DMS53 treated with DMSO at 0.1 percent for 48 hours (cell line): ENCODE results near the gene PHC2.
A peak's percentile ranks its signal among the peaks of the same experiment; 100 is the strongest.

Source experiments
- DNase-seq: peaks from one replicate; lab custom pipeline; 2025; ENCODE audit not compliant: unreplicated experiment; lab: John Stamatoyannopoulos, UW

PHC2 gene

DNA sequence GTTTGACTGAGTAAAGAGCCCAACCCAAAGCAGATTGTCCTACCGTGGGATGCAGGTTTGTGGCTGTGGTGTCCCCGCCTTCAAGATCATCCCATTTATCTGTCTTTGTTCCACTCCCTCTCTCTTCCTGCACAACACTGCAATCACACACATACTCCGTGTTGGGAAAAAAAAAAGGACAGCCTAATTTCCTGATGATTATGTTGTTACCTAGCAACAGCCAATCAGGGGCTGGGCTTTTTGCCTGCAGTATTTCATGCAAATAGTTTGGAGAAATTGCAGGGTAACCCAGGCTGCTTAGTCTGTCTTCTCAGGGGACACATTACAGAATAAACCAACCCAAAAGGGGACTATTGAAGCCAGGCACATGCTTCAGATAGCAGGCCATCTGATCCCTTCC lies 38.3 kb downstream of the PHC2 start:
- DNase-seq: no peak

- no peak for DNase-seq
These were observed 38.7 kb downstream of the PHC2 start for GRCh38 chr1:33392206-33392605.

GRCh38 chr1:33391343-33392078 lies 39.4 kb downstream of the PHC2 start:
- DNase-seq: no peak

DNA sequence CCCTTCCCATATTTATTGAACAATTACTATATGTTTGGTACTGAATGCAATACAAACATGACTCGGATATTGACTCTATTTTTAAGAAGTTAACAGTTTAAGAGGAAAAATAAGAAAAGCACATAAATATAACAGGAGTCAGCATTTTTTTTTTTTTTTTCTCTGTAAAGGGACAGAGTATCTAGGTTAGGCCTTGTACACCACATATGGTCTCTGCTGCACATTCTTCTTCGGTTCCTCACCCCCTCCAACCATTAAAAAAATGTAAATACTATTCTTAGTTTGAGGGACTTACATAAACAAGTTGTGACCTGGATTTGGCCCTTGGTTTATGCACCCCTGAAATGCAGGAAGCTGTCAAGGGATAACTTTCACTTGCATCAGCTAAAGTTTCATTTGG lies 40.4 kb downstream of the PHC2 start:
- DNase-seq: no peak

DNA sequence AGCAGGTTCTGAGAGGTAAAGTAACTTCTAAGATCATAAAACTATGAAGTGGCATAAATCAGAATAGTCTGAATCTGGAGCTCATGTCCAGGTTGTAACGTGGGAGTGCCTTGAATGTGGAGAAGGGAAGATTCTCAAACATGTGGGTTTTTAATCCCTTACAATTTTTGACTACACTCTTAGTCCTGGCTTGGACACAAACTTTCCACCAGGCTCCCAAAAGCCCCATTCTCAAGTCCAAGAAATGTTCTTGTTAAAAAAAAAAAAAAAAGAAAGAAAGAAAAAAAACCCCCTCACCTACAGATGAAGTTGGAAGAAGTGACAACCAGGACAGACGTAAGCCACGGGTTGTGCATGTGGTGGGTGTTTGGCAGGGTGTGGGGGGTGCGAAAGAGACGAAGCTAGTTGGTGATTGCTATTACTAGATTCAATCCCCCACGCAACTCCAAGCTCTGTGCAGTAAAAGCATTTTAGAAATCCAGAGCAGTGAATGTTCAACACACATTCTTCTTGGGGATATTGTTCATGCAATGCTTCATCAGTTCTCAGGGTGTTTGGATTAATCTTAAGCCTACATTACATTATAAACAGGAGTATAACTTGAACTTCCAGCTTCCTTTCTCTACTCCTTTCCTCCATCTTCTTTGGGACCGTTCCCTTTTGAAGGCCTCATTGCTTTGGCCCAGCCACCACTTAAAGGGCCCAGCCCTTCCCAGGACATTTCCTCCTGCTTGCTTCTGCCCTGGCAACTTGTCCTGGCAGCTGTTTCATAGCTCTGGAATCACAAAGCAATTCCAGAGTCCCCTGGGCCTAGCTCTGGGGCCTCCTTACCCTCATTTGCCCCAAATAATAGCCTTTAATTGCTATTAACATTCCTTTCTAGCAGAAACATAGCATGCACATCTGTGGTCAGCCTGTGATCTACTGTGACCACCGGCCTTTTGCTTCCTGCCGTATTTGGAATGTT lies 41.8 kb downstream of the PHC2 start:
- DNase-seq: no peak

DNA sequence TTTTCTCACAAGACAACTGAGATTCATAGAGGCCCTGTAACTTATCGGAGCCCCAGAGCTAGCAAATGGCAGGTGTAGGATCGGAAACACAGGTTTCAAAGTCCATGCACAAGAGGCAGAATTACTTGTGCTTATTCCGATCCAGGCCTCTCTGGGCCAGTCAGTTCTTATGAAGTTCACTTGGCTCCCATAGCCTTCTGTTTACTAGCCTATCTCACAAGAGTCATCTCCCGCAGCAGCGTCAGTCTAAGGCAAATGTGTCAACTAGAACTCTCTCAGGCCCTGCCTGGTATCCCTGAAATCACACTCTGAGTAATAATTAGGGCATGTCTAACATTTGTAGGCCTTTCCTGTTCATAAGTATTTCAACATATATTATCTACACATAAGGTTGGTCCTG lies 43.3 kb downstream of the PHC2 start:
- DNase-seq: no peak

DNA sequence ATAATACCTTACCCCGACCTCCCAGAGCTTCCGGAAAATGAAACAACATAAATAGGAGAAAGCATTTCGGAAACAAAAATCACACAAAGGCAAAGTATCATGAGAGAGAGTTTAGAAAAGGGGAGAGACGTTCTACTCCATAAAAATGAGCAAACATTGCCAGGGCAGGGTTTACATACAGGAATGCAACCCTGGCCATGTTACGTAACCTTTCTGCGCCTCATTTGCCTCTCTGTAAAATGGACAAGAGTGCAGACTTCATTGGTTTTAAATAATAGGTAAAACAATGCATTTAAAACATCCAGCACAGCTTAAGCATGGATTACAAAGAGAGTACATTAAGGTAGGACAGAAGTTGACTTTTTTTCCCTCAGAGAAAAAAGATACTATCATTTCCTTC lies 45.6 kb downstream of the PHC2 start:
- DNase-seq: no peak

DNA sequence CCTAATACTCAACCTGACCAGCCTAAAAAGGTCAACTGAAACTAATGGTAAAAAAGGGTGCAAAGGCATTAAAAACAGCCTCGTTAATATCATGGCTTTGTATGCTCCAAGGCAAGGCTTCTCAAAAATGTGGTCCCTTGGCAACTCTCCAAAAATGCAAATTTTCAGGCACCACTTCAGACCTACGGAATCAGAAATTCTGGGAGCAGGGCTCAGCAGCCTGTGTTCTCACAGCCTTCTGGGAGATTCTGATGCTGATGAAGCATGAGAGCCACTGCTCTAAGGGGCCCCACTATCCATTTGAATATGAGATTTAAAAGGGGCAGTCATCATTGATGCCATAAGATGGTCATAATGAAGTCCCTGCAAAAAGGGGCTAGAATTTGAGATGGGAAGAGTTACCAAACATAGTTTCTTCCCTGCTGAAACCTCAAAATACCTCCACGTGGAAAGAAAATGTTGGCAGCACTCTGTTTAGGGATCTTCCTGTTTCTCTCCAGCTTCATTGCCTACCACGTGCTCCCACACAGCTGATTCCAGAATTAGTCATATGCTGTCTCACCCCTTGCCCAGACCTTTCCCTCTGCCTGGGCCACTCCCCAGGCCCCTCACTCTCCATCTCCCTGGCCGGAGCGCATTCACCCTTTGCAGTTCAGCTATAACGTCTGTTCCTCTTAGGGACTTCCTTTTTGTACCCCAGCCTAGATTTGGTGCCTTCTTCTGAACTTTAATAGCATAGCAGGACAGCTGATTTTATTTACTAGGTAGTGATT lies 46.7 kb downstream of the PHC2 start:
- no peak for DNase-seq

GRCh38 chr1:33383489-33383888 lies 47.4 kb downstream of the PHC2 start:
- no peak for DNase-seq

- DNase-seq: no peak
These were observed 48.1 kb downstream of the PHC2 start for GRCh38 chr1:33382661-33383415.

DNA sequence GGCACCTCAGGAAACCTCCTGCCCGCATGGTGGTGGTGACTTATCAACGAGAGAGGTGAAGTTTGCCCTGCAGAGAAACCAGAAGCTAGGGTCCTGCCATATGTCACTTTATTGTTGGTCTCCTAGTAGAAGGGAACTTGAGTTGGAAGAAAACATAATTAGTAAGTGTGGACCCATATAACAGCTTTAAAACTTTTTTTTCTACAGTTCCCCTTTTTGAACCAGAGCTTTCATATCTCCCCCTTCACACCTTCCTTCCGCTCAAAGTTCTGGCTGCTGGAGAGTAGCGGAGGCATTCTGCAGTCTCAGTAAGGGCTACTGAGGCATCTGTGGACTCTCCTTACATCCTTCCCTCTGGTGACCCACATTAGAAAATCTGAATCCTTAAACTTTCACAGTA lies 48.9 kb downstream of the PHC2 start:
- no peak for DNase-seq

GRCh38 chr1:33380811-33381210 lies 50.1 kb downstream of the PHC2 start:
- no peak for DNase-seq

GRCh38 chr1:33379631-33380354 lies 51.1 kb downstream of the PHC2 start:
- DNase-seq: no peak

- no peak for DNase-seq
These were observed 51.9 kb downstream of the PHC2 start for GRCh38 chr1:33378976-33379375.

DNA sequence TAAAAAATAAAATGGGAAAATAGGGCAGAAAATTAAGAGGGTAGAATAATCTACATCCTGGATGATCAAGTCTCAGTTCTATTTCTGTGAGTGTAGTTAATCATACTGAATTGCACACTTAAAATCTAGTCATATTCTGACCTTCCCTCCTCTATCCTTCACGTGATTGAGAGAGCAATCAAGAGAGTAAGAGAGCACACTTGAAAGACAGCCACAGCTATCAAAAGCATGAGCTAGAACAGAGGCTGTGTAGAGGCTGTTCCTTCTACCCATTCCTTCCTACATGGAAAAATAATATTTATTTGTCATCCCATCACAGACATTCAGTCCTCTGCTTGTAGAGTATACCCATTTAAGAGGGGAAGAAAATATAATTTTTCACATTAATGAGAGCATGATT lies 52.4 kb downstream of the PHC2 start:
- DNase-seq: peak; percentile 10

DNA sequence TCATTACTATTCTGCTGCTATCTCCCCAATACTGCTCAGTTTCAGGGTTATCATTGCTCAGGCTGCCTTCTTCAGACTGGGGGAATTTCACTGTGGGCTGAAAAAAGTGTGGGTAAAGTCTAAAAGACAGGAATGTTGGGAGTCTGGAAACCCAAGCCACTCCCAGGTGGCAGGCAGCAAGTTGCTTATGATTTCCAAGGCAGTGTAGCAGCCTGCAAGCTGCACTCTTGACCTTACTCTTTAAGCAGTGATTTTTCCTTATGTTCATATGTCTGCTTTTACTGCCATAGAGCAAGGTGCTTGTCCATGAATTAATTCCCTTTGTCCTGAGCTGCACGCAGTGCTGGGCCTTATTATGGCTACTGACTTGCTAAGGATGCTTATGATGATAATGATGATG lies 53.1 kb downstream of the PHC2 start:
- peak; percentile 20 for DNase-seq

DNA sequence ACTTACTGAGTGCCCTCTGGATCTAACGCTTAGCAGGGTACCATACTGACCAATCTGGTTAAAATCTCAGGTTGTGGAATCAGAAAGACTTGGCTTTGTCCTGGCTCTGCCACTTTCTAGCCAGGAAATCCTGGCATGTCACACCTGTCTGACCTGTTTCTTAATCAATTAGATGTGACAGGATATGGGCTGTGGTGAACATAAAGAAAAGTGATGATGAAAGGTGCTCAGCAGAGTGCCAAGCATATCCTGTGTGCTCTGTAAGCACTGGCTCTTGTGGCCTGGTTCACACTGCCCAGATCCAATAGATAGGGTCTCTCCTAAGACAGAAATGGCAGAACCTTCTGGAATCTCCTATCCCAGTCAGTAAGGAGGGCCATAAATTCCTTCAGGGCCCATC lies 53.9 kb downstream of the PHC2 start:
- DNase-seq: peak; percentile 92

GRCh38 chr1:33375316-33375715 lies 55.6 kb downstream of the PHC2 start:
- DNase-seq: no peak

DNA sequence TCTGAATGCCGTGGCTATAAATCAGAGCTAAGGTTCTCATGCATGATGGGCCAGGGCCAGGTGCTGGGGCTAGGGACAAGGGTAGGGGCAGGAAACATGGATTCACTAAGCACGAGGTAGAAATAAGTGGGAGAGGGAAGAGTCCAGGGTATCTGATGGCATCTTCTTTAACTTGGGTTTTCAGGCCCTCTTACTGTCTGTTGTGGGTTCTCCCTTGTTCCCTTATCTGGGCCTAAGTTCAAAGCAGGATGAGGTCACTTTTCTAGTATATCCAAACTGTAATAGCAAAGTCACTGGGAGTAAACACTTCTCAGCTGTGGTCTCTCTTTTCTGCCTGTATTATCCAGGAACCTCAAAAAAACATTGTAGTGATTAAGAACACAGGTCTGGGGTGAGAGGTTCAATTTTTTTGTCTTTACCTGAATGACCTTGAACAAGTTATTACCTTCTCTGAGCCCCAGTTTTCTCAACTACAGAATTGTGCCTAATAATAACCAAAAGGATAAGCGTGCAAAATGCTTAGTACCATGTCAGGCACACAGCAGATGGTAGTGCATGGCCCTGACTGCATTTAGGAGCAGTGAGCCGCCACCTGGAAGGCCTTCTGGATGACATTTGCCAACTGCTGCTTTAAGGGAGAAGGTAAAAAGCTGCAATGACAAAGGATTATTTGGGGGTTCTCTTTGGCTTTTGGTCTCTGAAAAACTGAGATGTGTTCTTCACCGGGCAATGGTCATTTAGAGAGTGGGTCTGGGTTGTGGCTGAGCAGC lies 56.4 kb downstream of the PHC2 start:
- no peak for DNase-seq
